ENCODE data around the gene DNAAF6. TPM values are rescaled to one million over a fixed set of nuclear protein-coding genes. Genes with fewer than 3 reads are reported as not detected.

DNAAF6 gene
- total and polyA plus RNA-seq, 8 donors = 1.3 TPM; not detected in 7

GRCh38 chrX:107204068-107204605 is 2.3 kb upstream of the DNAAF6 start:
- Histone ChIP-seq H3K27ac (no peak overlapping the region), H3K36me3 (no peaks in the 10 kb centered on the region), H3K27me3 (peaks cover 0 to 4% (median 0%) of the 10 kb centered on the region in 3 donors), H3K4me1 (peaks cover 0 to 5% (median 0%) of the 10 kb centered on the region in 4 donors), H3K9me3 (peaks cover 0 to 7% (median 0%) of the 10 kb centered on the region in 4 donors), H3K4me3 (no peak overlapping the region)
- TF ChIP-seq, protein P1, sequence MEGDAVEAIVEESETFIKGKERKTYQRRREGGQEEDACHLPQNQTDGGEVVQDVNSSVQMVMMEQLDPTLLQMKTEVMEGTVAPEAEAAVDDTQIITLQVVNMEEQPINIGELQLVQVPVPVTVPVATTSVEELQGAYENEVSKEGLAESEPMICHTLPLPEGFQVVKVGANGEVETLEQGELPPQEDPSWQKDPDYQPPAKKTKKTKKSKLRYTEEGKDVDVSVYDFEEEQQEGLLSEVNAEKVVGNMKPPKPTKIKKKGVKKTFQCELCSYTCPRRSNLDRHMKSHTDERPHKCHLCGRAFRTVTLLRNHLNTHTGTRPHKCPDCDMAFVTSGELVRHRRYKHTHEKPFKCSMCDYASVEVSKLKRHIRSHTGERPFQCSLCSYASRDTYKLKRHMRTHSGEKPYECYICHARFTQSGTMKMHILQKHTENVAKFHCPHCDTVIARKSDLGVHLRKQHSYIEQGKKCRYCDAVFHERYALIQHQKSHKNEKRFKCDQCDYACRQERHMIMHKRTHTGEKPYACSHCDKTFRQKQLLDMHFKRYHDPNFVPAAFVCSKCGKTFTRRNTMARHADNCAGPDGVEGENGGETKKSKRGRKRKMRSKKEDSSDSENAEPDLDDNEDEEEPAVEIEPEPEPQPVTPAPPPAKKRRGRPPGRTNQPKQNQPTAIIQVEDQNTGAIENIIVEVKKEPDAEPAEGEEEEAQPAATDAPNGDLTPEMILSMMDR (IDR thresholded peaks at IDR 0.05) = no peak
- TF ChIP-seq EP300 (IDR thresholded peaks at IDR 0.05) (no peak), POLR2AphosphoS5 (IDR thresholded peaks at IDR 0.05) (no peak)
- intact Hi-C loops (cut with DNase I; ENCODE audit: low total_unique reads) = no loop called here
- DNase-seq = peak in 1 of 2 donors; percentile 36
- WGBS, 5 donors = 55 to 69% (median 65%) methylated on average over 6 of the region's 6 CpGs

DNA sequence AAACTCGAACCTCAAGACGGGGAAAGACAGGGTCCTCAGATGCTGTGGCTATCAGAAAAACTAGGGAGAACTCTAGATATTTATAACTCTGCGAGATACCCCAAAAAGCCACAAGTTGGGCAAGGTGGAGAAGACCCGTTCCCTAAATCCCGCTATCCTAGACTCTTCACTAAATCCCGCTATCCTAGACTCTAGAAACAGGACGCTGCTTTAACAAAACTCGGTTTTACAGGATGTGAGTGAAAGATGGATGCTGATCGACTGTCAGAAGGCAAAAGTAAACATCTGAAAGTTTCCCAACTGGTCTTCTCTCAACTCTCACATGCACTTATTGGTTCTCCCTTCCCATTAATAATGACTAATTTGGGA is 270 bp downstream of the DNAAF6 start:
- intact Hi-C loops (cut with DNase I; ENCODE audit: low total_unique reads) = no loop called here
- 59 to 67% (median 64%) methylated on average over 9 of the region's 9 CpGs for WGBS, 5 donors
- peaks cover 0 to 5% (median 0%) of the 10 kb centered on the region in 4 donors for H3K4me1 ChIP-seq
- peaks cover 0 to 4% (median 0%) of the 10 kb centered on the region in 3 donors for H3K27me3 ChIP-seq
- peak overlapping the region in 3 of 4 donors; percentile 39 to 54 (median 46) for H3K4me3 ChIP-seq
- H3K9me3 ChIP-seq = peaks cover 0 to 7% (median 0%) of the 10 kb centered on the region in 4 donors
- H3K27ac ChIP-seq = no peak overlapping the region
- no peak for DNase-seq
- no peak for TF ChIP-seq POLR2AphosphoS5 (IDR thresholded peaks at IDR 0.05)
- H3K36me3 ChIP-seq = no peaks in the 10 kb centered on the region

- intact Hi-C loops (cut with DNase I; ENCODE audit: low total_unique reads) = no loop called here
- peaks cover 0 to 4% (median 0%) of the 10 kb centered on the region in 3 donors for H3K27me3 ChIP-seq
- H3K4me1 ChIP-seq = peaks cover 0 to 5% (median 0%) of the 10 kb centered on the region in 4 donors
- no peaks in the 10 kb centered on the region for H3K36me3 ChIP-seq
- WGBS, 5 donors = 76 to 93% (median 91%) methylated on average over 7 of the region's 7 CpGs
- TF ChIP-seq EP300 (IDR thresholded peaks at IDR 0.05) = no peak
- no peak for TF ChIP-seq POLR2AphosphoS5 (IDR thresholded peaks at IDR 0.05)
- TF ChIP-seq, protein P1 (IDR thresholded peaks at IDR 0.05) = no peak
- no peak for TF ChIP-seq POLR2A (IDR thresholded peaks at IDR 0.05)
- H3K4me3 ChIP-seq = no peak overlapping the region
- H3K27ac ChIP-seq = no peak overlapping the region
- H3K9me3 ChIP-seq = peaks cover 0 to 7% (median 0%) of the 10 kb centered on the region in 4 donors
- no peak for DNase-seq
Measured at GRCh38 chrX:107207089-107207488, 678 bp downstream of the DNAAF6 start.

GRCh38 chrX:107207943-107208342 is 1.5 kb downstream of the DNAAF6 start:
- no peak for DNase-seq
- Histone ChIP-seq H3K27ac (no peak overlapping the region), H3K9me3 (peaks cover 0 to 7% (median 0%) of the 10 kb centered on the region in 4 donors), H3K4me1 (peaks cover 0 to 5% (median 0%) of the 10 kb centered on the region in 4 donors), H3K4me3 (no peak overlapping the region), H3K27me3 (peaks cover 0 to 4% (median 0%) of the 10 kb centered on the region in 3 donors), H3K36me3 (no peaks in the 10 kb centered on the region)
- 89 to 97% (median 92%) methylated on average over 9 of the region's 9 CpGs for WGBS, 5 donors
- intact Hi-C loops (cut with DNase I; ENCODE audit: low total_unique reads) = no loop called here
- no peak for TF ChIP-seq POLR2AphosphoS5 (IDR thresholded peaks at IDR 0.05)
- no peak for TF ChIP-seq POLR2A (IDR thresholded peaks at IDR 0.05)
- no peak for TF ChIP-seq EP300 (IDR thresholded peaks at IDR 0.05)
- TF ChIP-seq, protein P1 (IDR thresholded peaks at IDR 0.05) = no peak

DNA sequence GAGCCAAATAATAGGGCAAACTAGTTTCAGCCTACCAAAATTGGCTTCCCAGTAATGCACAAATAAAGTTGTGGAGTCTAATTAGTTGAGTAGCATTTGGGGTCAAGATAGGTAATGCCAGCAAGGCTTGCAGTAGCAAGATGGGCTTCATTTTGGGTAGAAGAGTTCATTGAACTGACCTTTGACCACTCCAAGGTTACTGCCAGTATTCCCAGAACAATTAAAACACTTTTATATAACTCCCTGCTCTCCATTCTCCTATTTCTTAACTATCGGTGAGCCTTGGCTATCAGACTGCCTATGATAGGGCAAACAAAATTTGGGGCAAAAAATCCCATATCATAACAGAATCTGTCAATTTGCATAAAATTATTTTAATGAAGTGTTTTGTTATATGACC is 7.1 kb downstream of the DNAAF6 start:
- Histone ChIP-seq H3K27ac (no peak overlapping the region), H3K9me3 (no peaks in the 10 kb centered on the region), H3K4me3 (no peak overlapping the region), H3K4me1 (no peaks in the 10 kb centered on the region), H3K36me3 (no peaks in the 10 kb centered on the region), H3K27me3 (peaks cover 0 to 4% (median 0%) of the 10 kb centered on the region in 3 donors)
- no peak for DNase-seq
- TF ChIP-seq, protein P1 (IDR thresholded peaks at IDR 0.05) = no peak
- TF ChIP-seq EP300 (IDR thresholded peaks at IDR 0.05) = no peak
- TF ChIP-seq POLR2A (IDR thresholded peaks at IDR 0.05) = no peak
- intact Hi-C loops (cut with DNase I; ENCODE audit: low total_unique reads) = no loop called here
- WGBS, 5 donors = 74 to 96% (median 84%) methylated on average over 1 of the region's 1 CpG

Data from stomach (tissue), 9 donors.